IMR-90 (cell line): ENCODE results near the gene SMAD2. TPM values are rescaled to one million over a fixed set of nuclear protein-coding genes. Genes with fewer than 3 reads are reported as not detected.

Experiments used
- ATAC-seq: fragments of 200-7000 bp; cut with Tn5 transposase; 2 replicates; pipeline ENCODE4 v1.9.1; 2020; ENCODE audit warnings: low read depth, mild to moderate bottlenecking, moderate library complexity
- BruUV-seq: library from RNA; stranded (reverse); fragments of 400-500 nt; replicated peaks from 2 replicates; lab custom pipeline; 2021; lab: Mats Ljungman, UMichigan
- CTCF ChIA-PET: fragments of 300-600 bp; formaldehyde crosslinking; extraction: SDS; loops from one replicate; lab custom pipeline; 2021; ENCODE audit warnings: antibody characterized with exemption; lab: Yijun Ruan, JAX
- POLR2A ChIA-PET: fragments of 300-600 bp; sonication (Branson Sonifier 250); formaldehyde crosslinking; loops from one replicate; lab custom pipeline; 2022; ENCODE audit warnings: antibody characterized with exemption; ENCODE audit not compliant: unreplicated experiment; lab: Charles Lee
- DNase-seq: peaks from one replicate; pipeline ENCODE4 v3.0.0; 2013
- H2AFZ ChIP-seq: replicated peaks from 2 replicates; pipeline ENCODE3; 2013; ENCODE audit warnings: low read length, mild to moderate bottlenecking; ENCODE audit not compliant: poor library complexity
- H2AK5ac ChIP-seq: 2 replicates; pipeline ENCODE4 v1.6.1; 2013; ENCODE audit warnings: low read depth, low read length, inconsistent platforms
- H2AK9ac ChIP-seq: replicated peaks from 2 replicates; pipeline ENCODE3; 2013; ENCODE audit warnings: mild to moderate bottlenecking, low read depth, low read length, moderate library complexity; ENCODE audit not compliant: poor library complexity
- H2BK120ac ChIP-seq: 2 replicates; pipeline ENCODE4 v1.6.1; 2013; ENCODE audit warnings: low read depth, low read length, inconsistent platforms
- H2BK15ac ChIP-seq: 3 replicates; pipeline ENCODE4 v1.6.1; 2013; ENCODE audit warnings: low read depth, low read length, inconsistent platforms
- H2BK20ac ChIP-seq: 2 replicates; pipeline ENCODE4 v1.6.1; 2013; ENCODE audit warnings: low read depth, mild to moderate bottlenecking, inconsistent platforms, low read length, moderate library complexity
- H2BK5ac ChIP-seq: 2 replicates; pipeline ENCODE4 v1.6.1; 2013; ENCODE audit warnings: mild to moderate bottlenecking, low read depth, low read length, inconsistent platforms; ENCODE audit not compliant: poor library complexity, severe bottlenecking
- H3K14ac ChIP-seq: replicated peaks from 2 replicates; pipeline ENCODE4 v1.6.1; 2013; ENCODE audit warnings: low read depth, low read length, inconsistent platforms
- H3K18ac ChIP-seq: 2 replicates; pipeline ENCODE4 v1.6.1; 2013; ENCODE audit warnings: low read depth, low read length, control low read depth
- H3K23ac ChIP-seq: 2 replicates; pipeline ENCODE4 v1.6.1; 2013; ENCODE audit warnings: low read depth, low read length, inconsistent platforms
- H3K27ac ChIP-seq: 2 replicates; pipeline ENCODE4 v1.5.1; 2013; ENCODE audit warnings: mild to moderate bottlenecking, control low read depth, low read length; ENCODE audit not compliant: insufficient read depth
- H3K27me3 ChIP-seq: 2 replicates; pipeline ENCODE4 v1.6.1; 2013; ENCODE audit warnings: low read length; ENCODE audit not compliant: control insufficient read depth, insufficient read depth
- H3K36me3 ChIP-seq: 2 replicates; pipeline ENCODE4 v1.6.1; 2013; ENCODE audit warnings: low read length, mixed read lengths; ENCODE audit not compliant: control insufficient read depth, insufficient read depth
- H3K4ac ChIP-seq: 2 replicates; pipeline ENCODE4 v1.6.1; 2013; ENCODE audit warnings: low read depth, low read length, inconsistent platforms
- H3K4me1 ChIP-seq: 2 replicates; pipeline ENCODE4 v1.6.1; 2013; ENCODE audit warnings: low read length, mixed read lengths; ENCODE audit not compliant: control insufficient read depth, insufficient read depth
- H3K4me2 ChIP-seq: 2 replicates; pipeline ENCODE4 v1.6.1; 2013; ENCODE audit warnings: low read depth, mild to moderate bottlenecking, control low read depth, low read length, moderate library complexity
- H3K4me3 ChIP-seq: 2 replicates; pipeline ENCODE4 v1.5.1; 2013; ENCODE audit warnings: low read depth, mild to moderate bottlenecking, control low read depth, low read length, moderate library complexity; ENCODE audit not compliant: insufficient read depth
- H3K56ac ChIP-seq: 2 replicates; pipeline ENCODE4 v1.6.1; 2013; ENCODE audit warnings: low read length, inconsistent platforms; ENCODE audit not compliant: insufficient read depth; ENCODE audit errors: extremely low read depth
- H3K79me1 ChIP-seq, 2 experiments: 2 replicates each; pipeline ENCODE4 v1.6.1; 2013; ENCODE audit warnings: low read length in 2 of 2, inconsistent platforms in 1 of 2, low read depth in 1 of 2
- H3K9ac ChIP-seq: 2 replicates; pipeline ENCODE4 v1.6.1; 2013; ENCODE audit warnings: low read depth, low read length, control low read depth
- H3K9me1 ChIP-seq: 2 replicates; pipeline ENCODE4 v1.6.1; 2013; ENCODE audit warnings: low read length, inconsistent platforms; ENCODE audit not compliant: insufficient read depth
- H3K9me3 ChIP-seq: 2 replicates; pipeline ENCODE4 v1.6.1; 2013; ENCODE audit warnings: low read length; ENCODE audit not compliant: control insufficient read depth, insufficient read depth
- H4K20me1 ChIP-seq: 2 replicates; pipeline ENCODE4 v1.6.1; 2013; ENCODE audit warnings: low read length, inconsistent platforms; ENCODE audit not compliant: insufficient read depth
- H4K5ac ChIP-seq: 2 replicates; pipeline ENCODE4 v1.6.1; 2013; ENCODE audit warnings: mild to moderate bottlenecking, low read depth, low read length, control low read depth
- H4K8ac ChIP-seq, 2 experiments: 2 replicates each; pipeline ENCODE4 v1.6.1; 2013; ENCODE audit warnings: low read depth in 2 of 2, low read length in 2 of 2, control low read depth in 1 of 2, inconsistent platforms in 1 of 2
- H4K91ac ChIP-seq: 2 replicates; pipeline ENCODE4 v1.6.1; 2013; ENCODE audit warnings: low read depth, low read length, inconsistent platforms; ENCODE audit not compliant: insufficient read depth
- BHLHE40 ChIP-seq: fragments of 150-350 bp; IDR thresholded peaks from 2 replicates; pipeline ENCODE4 v1.6.1; 2016; ENCODE audit warnings: mild to moderate bottlenecking, low read depth, low read length
- CHD1 ChIP-seq: IDR thresholded peaks from 2 replicates; pipeline ENCODE4 v1.6.1; 2012; ENCODE audit warnings: low read depth, low read length, improper control_type of control experiment
- FOS ChIP-seq: fragments of 150-350 bp; IDR thresholded peaks from 2 replicates; pipeline ENCODE4 v1.6.1; 2016; ENCODE audit warnings: low read depth, low read length
- MAZ ChIP-seq: IDR thresholded peaks from 2 replicates; pipeline ENCODE4 v1.6.1; 2012; ENCODE audit warnings: low read depth, mild to moderate bottlenecking, low read length, improper control_type of control experiment, moderate library complexity, borderline replicate concordance
- NFE2L2 ChIP-seq: fragments of 150-350 bp; IDR thresholded peaks from 2 replicates; pipeline ENCODE4 v1.6.1; 2016; ENCODE audit warnings: low read depth, mild to moderate bottlenecking, low read length
- POLR2A ChIP-seq: IDR thresholded peaks from 2 replicates; pipeline ENCODE4 v1.6.1; 2012; ENCODE audit warnings: mild to moderate bottlenecking, low read depth, low read length
- RCOR1 ChIP-seq: IDR thresholded peaks from 2 replicates; pipeline ENCODE4 v1.6.1; 2012; ENCODE audit warnings: mild to moderate bottlenecking, low read length, improper control_type of control experiment; ENCODE audit not compliant: insufficient replicate concordance
- RFX5 ChIP-seq: IDR thresholded peaks from 2 replicates; pipeline ENCODE4 v1.8.0; 2012; ENCODE audit warnings: low read depth, mild to moderate bottlenecking, low read length, moderate library complexity
- SMC3 ChIP-seq: fragments of 150-350 bp; IDR thresholded peaks from 2 replicates; pipeline ENCODE4 v1.6.1; 2016; ENCODE audit warnings: low read depth, mild to moderate bottlenecking, antibody characterized with exemption, low read length, moderate library complexity
- WGBS, 2 experiments: methylation state at CpG; one replicate each; pipeline versions ENCODE4 v1.1.5 to v1.1.7; 2013; ENCODE audit warnings: missing lambda C conversion rate in 2 of 2; ENCODE audit not compliant: insufficient read length in 1 of 2; ENCODE audit errors: extremely low coverage in 2 of 2; 5-methylcytosine and 5-hydroxymethylcytosine counted together
- dilution Hi-C: fragments of 300-500 bp; cut with HindIII; formaldehyde crosslinking; loops from one replicate; pipeline ENCODE4 v1.14.3; 2018; ENCODE audit warnings: low sequenced_read_pairs; ENCODE audit not compliant: unreplicated experiment
- in situ Hi-C: fragments of 300-500 bp; cut with MboI; formaldehyde crosslinking; loops from 3 replicates; pipeline ENCODE4 v1.14.3; 2019; ENCODE audit warnings: low sequenced_read_pairs, inconsistent platforms, mixed read lengths
- intact Hi-C: fragments of 100-400 bp; cut with micrococcal nuclease; formaldehyde crosslinking; loops from 2 replicates; pipeline ENCODE4 v1.10.0; 2022
- polyA plus RNA-seq, 3 experiments: library from polyadenylated mRNA; depleted of rRNA; stranded (reverse); fragments of >200 nt; gene quantifications; 2 replicates each; pipeline ENCODE4 v1.2.3, GENCODE V29; 2012; ENCODE audit warnings: low replicate concordance in 1 of 3
- total RNA-seq: library from RNA; depleted of rRNA; stranded (reverse); fragments of >200 nt; gene quantifications from 2 replicates; pipeline ENCODE4 v1.2.3, GENCODE V29; 2012
- TF ChIP-seq, protein P1 (sequence below): conservative IDR thresholded peaks from 2 replicates; pipeline ENCODE4 v1.5.1; 2012; ENCODE audit warnings: mild to moderate bottlenecking, low read depth, low read length, improper control_type of control experiment
- TF ChIP-seq, protein P2 (sequence below): fragments of 150-350 bp; IDR thresholded peaks from 2 replicates; pipeline ENCODE4 v1.6.1; 2017; ENCODE audit warnings: mild to moderate bottlenecking, antibody characterized with exemption, low read length, low read depth
- TF ChIP-seq, protein P3 (sequence below): fragments of 150-350 bp; IDR thresholded peaks from 2 replicates; pipeline ENCODE4 v1.6.1; 2016; ENCODE audit warnings: low read depth, mild to moderate bottlenecking, low read length, moderate library complexity, borderline replicate concordance

Gene SMAD2
- total and polyA plus RNA-seq, 2 of the 4 experiments (the other 2 are of a cell fraction): 41.7 to 171 TPM

DNA sequence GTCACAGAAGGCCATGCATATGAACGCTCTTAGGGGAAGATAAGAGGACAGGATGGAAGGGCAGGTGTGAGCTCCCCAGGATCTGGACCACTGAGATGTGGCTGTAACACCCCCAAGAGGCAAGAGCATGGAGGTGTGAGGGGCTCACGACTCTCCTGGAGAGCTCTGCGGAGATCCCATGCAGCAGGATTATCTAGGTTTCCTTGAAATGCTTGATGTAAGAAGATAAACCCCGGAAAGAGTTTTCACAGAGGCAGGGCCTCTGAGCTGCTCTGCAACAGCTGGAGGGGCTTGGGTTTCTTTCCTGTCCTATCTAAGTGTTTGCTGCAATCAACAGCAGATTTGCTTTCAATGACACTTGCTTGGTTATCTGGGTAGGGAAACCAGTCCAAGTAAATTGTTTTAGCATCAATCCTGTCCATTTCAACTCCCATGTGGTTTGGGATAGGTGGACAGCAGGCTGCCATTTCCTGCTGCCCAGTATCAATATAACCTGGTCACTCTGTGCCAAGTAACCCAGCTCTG lies 138.9 kb downstream of the SMAD2 start:
- Histone ChIP-seq H3K9me1 (no peaks in the 10 kb centered on the region), H3K4me1 (no peaks in the 10 kb centered on the region), H3K79me1 (no peaks in the 10 kb centered on the region), H3K9ac (no peak overlapping the region), H3K27me3 (peaks cover 12% of the 10 kb centered on the region), H4K5ac (no peak overlapping the region), H4K20me1 (no peaks in the 10 kb centered on the region), H3K27ac (no peak overlapping the region), H4K8ac (no peak overlapping the region), H3K4me2 (no peak overlapping the region), H2BK20ac (no peak overlapping the region), H3K23ac (no peak overlapping the region), H3K36me3 (no peaks in the 10 kb centered on the region), H2BK15ac (no peak overlapping the region), H3K18ac (no peak overlapping the region), H2BK5ac (no peak overlapping the region), H2AK9ac (no peak overlapping the region), H2BK120ac (no peak overlapping the region), H3K4me3 (no peak overlapping the region), H3K4ac (no peak overlapping the region), H3K14ac (no peak overlapping the region), H4K91ac (no peak overlapping the region), H3K56ac (no peak overlapping the region), H2AK5ac (no peak overlapping the region), H2AFZ (no peak overlapping the region), H3K9me3 (no peaks in the 10 kb centered on the region)
- ChIA-PET POLR2A (no interaction called here), CTCF (no interaction called here)
- no TSS peak for BruUV-seq
- in situ Hi-C loops: no loop called here
- intact Hi-C loops: no loop called here
- ATAC-seq (no peak), DNase-seq (no peak)
- WGBS, 2 experiments: 20% methylated on average over 3 of the region's 4 CpGs; no CpG with 5 or more reads in 1 of the 2 experiments
- dilution Hi-C loops: no loop called here
- TF ChIP-seq FOS (no peak), CHD1 (no peak), POLR2A (no peak), RCOR1 (no peak), RFX5 (no peak), MAZ (no peak), NFE2L2 (no peak), SMC3 (no peak), BHLHE40 (no peak)
- TF ChIP-seq, protein P1, sequence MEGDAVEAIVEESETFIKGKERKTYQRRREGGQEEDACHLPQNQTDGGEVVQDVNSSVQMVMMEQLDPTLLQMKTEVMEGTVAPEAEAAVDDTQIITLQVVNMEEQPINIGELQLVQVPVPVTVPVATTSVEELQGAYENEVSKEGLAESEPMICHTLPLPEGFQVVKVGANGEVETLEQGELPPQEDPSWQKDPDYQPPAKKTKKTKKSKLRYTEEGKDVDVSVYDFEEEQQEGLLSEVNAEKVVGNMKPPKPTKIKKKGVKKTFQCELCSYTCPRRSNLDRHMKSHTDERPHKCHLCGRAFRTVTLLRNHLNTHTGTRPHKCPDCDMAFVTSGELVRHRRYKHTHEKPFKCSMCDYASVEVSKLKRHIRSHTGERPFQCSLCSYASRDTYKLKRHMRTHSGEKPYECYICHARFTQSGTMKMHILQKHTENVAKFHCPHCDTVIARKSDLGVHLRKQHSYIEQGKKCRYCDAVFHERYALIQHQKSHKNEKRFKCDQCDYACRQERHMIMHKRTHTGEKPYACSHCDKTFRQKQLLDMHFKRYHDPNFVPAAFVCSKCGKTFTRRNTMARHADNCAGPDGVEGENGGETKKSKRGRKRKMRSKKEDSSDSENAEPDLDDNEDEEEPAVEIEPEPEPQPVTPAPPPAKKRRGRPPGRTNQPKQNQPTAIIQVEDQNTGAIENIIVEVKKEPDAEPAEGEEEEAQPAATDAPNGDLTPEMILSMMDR: no peak
- TF ChIP-seq, protein P2, sequence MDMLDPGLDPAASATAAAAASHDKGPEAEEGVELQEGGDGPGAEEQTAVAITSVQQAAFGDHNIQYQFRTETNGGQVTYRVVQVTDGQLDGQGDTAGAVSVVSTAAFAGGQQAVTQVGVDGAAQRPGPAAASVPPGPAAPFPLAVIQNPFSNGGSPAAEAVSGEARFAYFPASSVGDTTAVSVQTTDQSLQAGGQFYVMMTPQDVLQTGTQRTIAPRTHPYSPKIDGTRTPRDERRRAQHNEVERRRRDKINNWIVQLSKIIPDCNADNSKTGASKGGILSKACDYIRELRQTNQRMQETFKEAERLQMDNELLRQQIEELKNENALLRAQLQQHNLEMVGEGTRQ: no peak
- TF ChIP-seq, protein P3, sequence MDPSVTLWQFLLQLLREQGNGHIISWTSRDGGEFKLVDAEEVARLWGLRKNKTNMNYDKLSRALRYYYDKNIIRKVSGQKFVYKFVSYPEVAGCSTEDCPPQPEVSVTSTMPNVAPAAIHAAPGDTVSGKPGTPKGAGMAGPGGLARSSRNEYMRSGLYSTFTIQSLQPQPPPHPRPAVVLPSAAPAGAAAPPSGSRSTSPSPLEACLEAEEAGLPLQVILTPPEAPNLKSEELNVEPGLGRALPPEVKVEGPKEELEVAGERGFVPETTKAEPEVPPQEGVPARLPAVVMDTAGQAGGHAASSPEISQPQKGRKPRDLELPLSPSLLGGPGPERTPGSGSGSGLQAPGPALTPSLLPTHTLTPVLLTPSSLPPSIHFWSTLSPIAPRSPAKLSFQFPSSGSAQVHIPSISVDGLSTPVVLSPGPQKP: no peak
